PC-3 (cell line): Measurements from ENCODE around the gene CERS1. TPM values are rescaled to one million over a fixed set of nuclear protein-coding genes. Genes with fewer than 3 reads are reported as not detected.

Experiments used
- ATAC-seq: fragments of 200-7000 bp; cut with Tn5 transposase; 2 replicates; pipeline ENCODE4 v1.9.1; 2020; ENCODE audit warnings: mild to moderate bottlenecking, moderate library complexity
- BruUV-seq: library from RNA; stranded (reverse); fragments of 400-500 nt; replicated peaks from 2 replicates; lab custom pipeline; 2021; lab: Mats Ljungman, UMichigan
- CTCF ChIA-PET: fragments of 300-600 bp; sonication (Branson Sonifier 250); formaldehyde crosslinking; loops from one replicate; lab custom pipeline; 2022; ENCODE audit warnings: antibody characterized with exemption; lab: Charles Lee
- POLR2A ChIA-PET: fragments of 300-600 bp; sonication (Branson Sonifier 250); formaldehyde crosslinking; loops from one replicate; lab custom pipeline; 2022; ENCODE audit warnings: antibody characterized with exemption; ENCODE audit not compliant: unreplicated experiment; lab: Charles Lee
- DNase-seq: peaks from one replicate; pipeline ENCODE4 v3.0.0-alpha.2; 2015
- H2AFZ ChIP-seq: fragments of 300-600 bp; sonication (generic); 2 replicates; pipeline ENCODE4 v1.6.0; 2016; ENCODE audit warnings: antibody characterized with exemption, low read length
- H3F3A ChIP-seq: fragments of 300-600 bp; sonication (generic); one replicate; pipeline ENCODE4 v1.6.0; 2017; ENCODE audit warnings: antibody characterized with exemption, low read length, control low read depth, mild to moderate bottlenecking; ENCODE audit not compliant: unreplicated experiment
- H3K27ac ChIP-seq: fragments of 300-600 bp; sonication (generic); 2 replicates; pipeline ENCODE4 v1.5.1; 2016; ENCODE audit warnings: mild to moderate bottlenecking, low read length
- H3K27me3 ChIP-seq: fragments of 300-600 bp; sonication (generic); 2 replicates; pipeline ENCODE4 v1.6.1; 2016; ENCODE audit warnings: low read length, mixed read lengths
- H3K36me3 ChIP-seq: fragments of 300-600 bp; sonication (generic); 2 replicates; pipeline ENCODE4 v1.6.1; 2016; ENCODE audit warnings: low read depth, mixed run types, low read length, mixed read lengths
- H3K4me1 ChIP-seq: fragments of 300-600 bp; sonication (generic); 2 replicates; pipeline ENCODE4 v1.5.1; 2016; ENCODE audit warnings: low read length; ENCODE audit not compliant: insufficient read depth
- H3K4me2 ChIP-seq: fragments of 300-600 bp; sonication (generic); 2 replicates; pipeline ENCODE4 v1.6.0; 2016; ENCODE audit warnings: low read length
- H3K4me3 ChIP-seq: fragments of 300-600 bp; sonication (generic); 2 replicates; pipeline ENCODE4 v1.5.1; 2016; ENCODE audit warnings: mild to moderate bottlenecking, low read length, mixed read lengths
- H3K79me2 ChIP-seq: fragments of 300-600 bp; sonication (generic); 2 replicates; pipeline ENCODE4 v1.6.1; 2017; ENCODE audit warnings: low read length, mixed read lengths
- H3K9ac ChIP-seq: fragments of 300-600 bp; sonication (generic); 2 replicates; pipeline ENCODE4 v1.6.0; 2016; ENCODE audit warnings: mild to moderate bottlenecking, low read length
- H3K9me2 ChIP-seq: fragments of 300-600 bp; sonication (generic); replicated peaks from 2 replicates; pipeline ENCODE4 v1.6.1; 2016; ENCODE audit warnings: mixed run types, low read length, mixed read lengths
- H3K9me3 ChIP-seq: fragments of 300-600 bp; sonication (generic); 2 replicates; pipeline ENCODE4 v1.6.1; 2016; ENCODE audit warnings: low read length, mixed read lengths
- H4K20me1 ChIP-seq: fragments of 300-600 bp; sonication (generic); 2 replicates; pipeline ENCODE4 v1.6.1; 2016; ENCODE audit warnings: low read length, mixed read lengths
- CTCF ChIP-seq: fragments of 300-600 bp; sonication (generic); conservative IDR thresholded peaks from 2 replicates; pipeline ENCODE4 v1.5.1; 2017; ENCODE audit warnings: antibody characterized with exemption, low read depth, mild to moderate bottlenecking, low read length
- EZH2 ChIP-seq: fragments of 300-600 bp; sonication (generic); IDR thresholded peaks from one replicate; pipeline ENCODE4 v1.6.1; 2017; ENCODE audit warnings: antibody characterized with exemption, mild to moderate bottlenecking, low read length; ENCODE audit not compliant: unreplicated experiment
- EZH2phosphoT487 ChIP-seq: fragments of 300-600 bp; sonication (generic); IDR thresholded peaks from 2 replicates; pipeline ENCODE4 v1.6.1; 2018; ENCODE audit warnings: mild to moderate bottlenecking, antibody characterized with exemption, low read length, borderline replicate concordance
- intact Hi-C: fragments of 100-400 bp; cut with micrococcal nuclease; formaldehyde crosslinking; loops from 2 replicates; pipeline ENCODE4 v1.9.0; 2023
- total RNA-seq: library from RNA; depleted of rRNA; stranded (reverse); fragments of >200 nt; gene quantifications from 2 replicates; pipeline ENCODE4 v1.2.3, GENCODE V29; 2014

The CERS1 gene
- total RNA-seq, 1 experiment from 2014 or later: 0.95 TPM

GRCh38 chr19:18851673-18852325 is 44.2 kb downstream of the CERS1 start:
- no peaks in the 10 kb centered on the region for H3F3A ChIP-seq
- H3K79me2 ChIP-seq: peaks cover 39% of the 10 kb centered on the region
- DNase-seq (no peak), ATAC-seq (no peak)
- no peaks in the 10 kb centered on the region for H3K9me2 ChIP-seq
- no TSS peak for BruUV-seq
- no peaks in the 10 kb centered on the region for H3K27me3 ChIP-seq
- H3K9ac ChIP-seq: no peak overlapping the region
- no peak overlapping the region for H2AFZ ChIP-seq
- H4K20me1 ChIP-seq: peaks cover 32% of the 10 kb centered on the region
- H3K4me1 ChIP-seq: no peaks in the 10 kb centered on the region
- intact Hi-C loops: no loop called here
- H3K4me3 ChIP-seq: no peak overlapping the region
- ChIA-PET CTCF (no interaction called here), POLR2A (no interaction called here)
- H3K36me3 ChIP-seq: peaks cover 65% of the 10 kb centered on the region
- no peak overlapping the region for H3K4me2 ChIP-seq
- H3K27ac ChIP-seq: no peak overlapping the region
- no peaks in the 10 kb centered on the region for H3K9me3 ChIP-seq
- TF ChIP-seq EZH2phosphoT487: no peak
- TF ChIP-seq CTCF: no peak
- no peak for TF ChIP-seq EZH2

- H3K4me3 ChIP-seq: no peak overlapping the region
- CTCF ChIA-PET: no interaction called here
- no peak overlapping the region for H3K4me2 ChIP-seq
Observed at GRCh38 chr19:18850471-18851375, 45.2 kb downstream of the CERS1 start.

More at GRCh38 chr19:18850471-18851375, 45.2 kb downstream of the CERS1 start:
- intact Hi-C loops: no loop called here
- POLR2A ChIA-PET: no interaction called here
- peaks cover 54% of the 10 kb centered on the region for H3K36me3 ChIP-seq
- no peak for ATAC-seq
- no TSS peak for BruUV-seq
- H2AFZ ChIP-seq: no peak overlapping the region
- no peaks in the 10 kb centered on the region for H3K9me2 ChIP-seq
- H3K9ac ChIP-seq: no peak overlapping the region
- DNase-seq: no peak
- TF ChIP-seq EZH2: no peak
- no peak for TF ChIP-seq EZH2phosphoT487
- no peak for TF ChIP-seq CTCF
- H3K27me3 ChIP-seq: no peaks in the 10 kb centered on the region
- H4K20me1 ChIP-seq: peaks cover 40% of the 10 kb centered on the region
- no peaks in the 10 kb centered on the region for H3K9me3 ChIP-seq
- H3K79me2 ChIP-seq: peaks cover 49% of the 10 kb centered on the region
- no peaks in the 10 kb centered on the region for H3K4me1 ChIP-seq
- no peaks in the 10 kb centered on the region for H3F3A ChIP-seq
- no peak overlapping the region for H3K27ac ChIP-seq
